OCI-LY1 (cell line): ENCODE data around the gene SEMA4C.

Experiments
- H2AFZ ChIP-seq: fragments of 200-600 bp; sonication (generic), shearing (Covaris generic); 2 replicates; pipeline ENCODE4 v1.6.0; 2014; ENCODE audit warnings: antibody characterized with exemption, mild to moderate bottlenecking, low read length
- H3F3A ChIP-seq: fragments of 200-600 bp; sonication (generic), shearing (Covaris generic); 2 replicates; pipeline ENCODE4 v1.6.0; 2014; ENCODE audit warnings: mild to moderate bottlenecking, antibody characterized with exemption, low read length, moderate library complexity; ENCODE audit not compliant: insufficient read depth
- H3K27ac ChIP-seq: fragments of 200-600 bp; sonication (generic); 2 replicates; pipeline ENCODE4 v1.5.1; 2014; ENCODE audit warnings: low read length, mixed run types, mild to moderate bottlenecking, low read depth; ENCODE audit not compliant: poor library complexity, severe bottlenecking
- H3K27me3 ChIP-seq: fragments of 200-600 bp; sonication (generic); 2 replicates; pipeline ENCODE4 v1.6.0; 2014; ENCODE audit warnings: antibody characterized with exemption, mild to moderate bottlenecking, low read length, moderate library complexity; ENCODE audit not compliant: insufficient read depth
- H3K36me3 ChIP-seq: fragments of 200-600 bp; sonication (generic); 2 replicates; pipeline ENCODE4 v1.6.1; 2014; ENCODE audit warnings: mild to moderate bottlenecking, antibody characterized with exemption, low read length, moderate library complexity, mixed read lengths; ENCODE audit not compliant: insufficient read depth
- H3K4me1 ChIP-seq: fragments of 200-600 bp; sonication (generic); 2 replicates; pipeline ENCODE4 v1.5.1; 2014; ENCODE audit warnings: mild to moderate bottlenecking, low read length, moderate library complexity; ENCODE audit not compliant: insufficient read depth, severe bottlenecking
- H3K4me2 ChIP-seq: fragments of 200-600 bp; sonication (generic), shearing (Covaris generic); 2 replicates; pipeline ENCODE4 v1.6.1; 2014; ENCODE audit warnings: low read length
- H3K4me3 ChIP-seq: fragments of 200-600 bp; sonication (generic); 2 replicates; pipeline ENCODE4 v1.5.1; 2014; ENCODE audit warnings: low read length, low read depth, mild to moderate bottlenecking, mixed read lengths; ENCODE audit not compliant: poor library complexity, severe bottlenecking
- H3K79me2 ChIP-seq: fragments of 200-600 bp; shearing (Covaris generic); 2 replicates; pipeline ENCODE4 v1.6.1; 2016; ENCODE audit warnings: mixed run types, low read length, mixed read lengths; ENCODE audit not compliant: insufficient read depth
- H3K9ac ChIP-seq: fragments of 200-600 bp; sonication (generic), shearing (Covaris generic); 2 replicates; pipeline ENCODE4 v1.6.1; 2014; ENCODE audit warnings: mild to moderate bottlenecking, low read length, mixed read lengths
- H3K9me2 ChIP-seq: fragments of 200-600 bp; sonication (generic), shearing (Covaris generic); 2 replicates; pipeline ENCODE4 v1.6.1; 2014; ENCODE audit warnings: low read depth, mild to moderate bottlenecking, low read length, mixed read lengths
- H3K9me3 ChIP-seq: fragments of 200-600 bp; shearing (Covaris generic); 2 replicates; pipeline ENCODE4 v1.6.1; 2014; ENCODE audit warnings: low read length, mixed read lengths
- H4K20me1 ChIP-seq: fragments of 200-600 bp; sonication (generic), shearing (Covaris generic); 2 replicates; pipeline ENCODE4 v1.6.0; 2016; ENCODE audit warnings: mild to moderate bottlenecking, low read length; ENCODE audit not compliant: insufficient read depth
- CTCF ChIP-seq: fragments of 200-600 bp; sonication (generic), shearing (Covaris generic); IDR thresholded peaks from 2 replicates; pipeline ENCODE4 v1.5.1; 2017; ENCODE audit warnings: mild to moderate bottlenecking, antibody characterized with exemption, low read length, moderate library complexity, mixed read lengths
- EZH2 ChIP-seq: fragments of 200-600 bp; sonication (generic), shearing (Covaris generic); IDR thresholded peaks from 2 replicates; pipeline ENCODE4 v1.8.0; 2017; ENCODE audit warnings: borderline replicate concordance, mixed run types, mild to moderate bottlenecking, antibody characterized with exemption, low read length, moderate library complexity, mixed read lengths

Gene SEMA4C

DNA sequence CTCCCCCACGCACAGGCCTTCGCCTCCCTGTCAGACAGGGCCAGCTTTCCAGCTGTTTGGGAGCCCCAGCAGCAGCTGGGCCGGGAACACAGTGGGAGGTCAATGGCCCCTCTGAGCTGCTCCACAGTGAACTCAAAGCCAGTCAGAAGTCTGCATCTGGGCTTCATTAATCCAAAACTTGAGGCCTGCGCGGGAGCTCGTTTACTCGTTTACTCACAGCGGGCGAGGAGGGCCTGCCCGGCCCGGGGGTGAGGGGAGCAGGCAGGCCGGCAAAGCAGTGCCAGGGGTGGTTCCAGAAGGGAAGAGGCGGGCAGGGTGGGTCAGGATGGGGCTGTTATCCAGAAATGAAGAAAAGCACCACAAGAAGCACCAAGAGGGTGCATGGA lies 36.8 kb upstream of the SEMA4C start:
- Histone ChIP-seq H2AFZ (no peak overlapping the region), H3K9ac (no peak overlapping the region), H3K27me3 (peaks cover 21% of the 10 kb centered on the region), H3K4me1 (no peaks in the 10 kb centered on the region), H3K9me2 (no peaks in the 10 kb centered on the region), H4K20me1 (no peaks in the 10 kb centered on the region), H3K9me3 (no peaks in the 10 kb centered on the region), H3K4me2 (no peak overlapping the region), H3K4me3 (no peak overlapping the region), H3K36me3 (no peaks in the 10 kb centered on the region), H3F3A (no peaks in the 10 kb centered on the region), H3K27ac (no peak overlapping the region), H3K79me2 (no peaks in the 10 kb centered on the region)
- TF ChIP-seq CTCF = no peak
- TF ChIP-seq EZH2 = no peak

DNA sequence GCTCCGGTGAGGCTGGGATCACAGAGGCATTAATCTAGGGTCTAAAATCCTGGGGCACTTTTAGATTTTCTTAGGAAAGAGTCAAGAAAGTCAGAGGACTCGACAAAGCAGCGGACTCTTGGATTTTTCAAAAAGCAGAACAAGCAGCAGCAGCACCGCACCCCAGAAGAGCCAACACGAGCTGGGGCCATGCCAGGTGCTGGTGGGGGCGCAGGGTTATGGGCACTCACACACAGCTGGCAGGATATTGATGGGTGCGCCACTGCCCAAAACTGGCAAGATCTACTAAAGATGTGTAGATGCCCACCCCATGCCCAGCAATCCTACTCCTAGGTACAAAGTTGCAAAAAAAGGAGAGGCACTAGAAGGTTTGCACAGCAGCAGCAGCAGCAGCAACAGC lies 33.9 kb upstream of the SEMA4C start:
- H3K79me2 ChIP-seq = no peaks in the 10 kb centered on the region
- peaks cover 17% of the 10 kb centered on the region for H3K27me3 ChIP-seq
- no peak overlapping the region for H3K27ac ChIP-seq

GRCh38 chr2:96903318-96903717 lies 33.4 kb upstream of the SEMA4C start:
- Histone ChIP-seq H2AFZ (no peak overlapping the region), H3K27me3 (peaks cover 14% of the 10 kb centered on the region), H3K9me3 (no peaks in the 10 kb centered on the region), H3F3A (no peaks in the 10 kb centered on the region), H3K4me1 (no peaks in the 10 kb centered on the region), H3K79me2 (no peaks in the 10 kb centered on the region), H3K4me3 (no peak overlapping the region), H3K27ac (no peak overlapping the region), H3K9ac (no peak overlapping the region), H4K20me1 (no peaks in the 10 kb centered on the region), H3K9me2 (no peaks in the 10 kb centered on the region), H3K36me3 (no peaks in the 10 kb centered on the region), H3K4me2 (no peak overlapping the region)
- TF ChIP-seq EZH2 = no peak
- no peak for TF ChIP-seq CTCF

More for the DNA sequence above, 33.9 kb upstream of the SEMA4C start:
- Histone ChIP-seq H3K9me2 (no peaks in the 10 kb centered on the region), H3F3A (no peaks in the 10 kb centered on the region), H4K20me1 (no peaks in the 10 kb centered on the region), H3K9ac (no peak overlapping the region), H3K9me3 (no peaks in the 10 kb centered on the region), H2AFZ (no peak overlapping the region), H3K4me1 (no peaks in the 10 kb centered on the region), H3K4me3 (no peak overlapping the region), H3K4me2 (no peak overlapping the region), H3K36me3 (no peaks in the 10 kb centered on the region)
- TF ChIP-seq EZH2 = no peak
- no peak for TF ChIP-seq CTCF
